Measurements from ENCODE around the gene RPS3. TPM values are rescaled to one million over a fixed set of nuclear protein-coding genes. Genes with fewer than 3 reads are reported as not detected.
"Not testable (repeated sequence)": the region's sequence is repeated elsewhere in the genome, so short reads cannot be mapped to it uniquely, and the experiment has no call there.

Gene RPS3
- polyA plus RNA-seq (ENCODE audit: insufficient read length) = 2,366 TPM
- long read RNA-seq, donor 1, transcript RPS3-217 (7 exons, 2,097 nt) = major isoform, 1,213 of 2,165 reads
- long read RNA-seq, donor 1, transcript RPS3-214 (4 exons, 1,878 nt) = minor isoform, 9 of 2,165 reads
- long read RNA-seq, donor 1, transcript RPS3-203 (6 exons, 866 nt) = minor isoform, 63 of 2,165 reads
- long read RNA-seq, donor 1, partial matches to known transcripts = 813 of 2,165 reads
- long read RNA-seq, donor 1, other reads (novel, unspliced or antisense) = 59 of 2,165 reads
- long read RNA-seq, donor 2, transcript RPS3-203 (6 exons, 866 nt) = minor isoform, 139 of 1,874 reads
- long read RNA-seq, donor 2, transcript RPS3-214 (4 exons, 1,878 nt) = minor isoform, 13 of 1,874 reads
- long read RNA-seq, donor 2, transcript RPS3-217 (7 exons, 2,097 nt) = major isoform, 1,055 of 1,874 reads
- long read RNA-seq, donor 2, partial matches to known transcripts = 556 of 1,874 reads
- long read RNA-seq, donor 2, other reads (novel, unspliced or antisense) = 101 of 1,874 reads
- long read RNA-seq, donor 3, transcript RPS3-203 (6 exons, 866 nt) = minor isoform, 79 of 1,412 reads
- long read RNA-seq, donor 3, transcript RPS3-209 (7 exons, 1,306 nt) = minor isoform, 5 of 1,412 reads
- long read RNA-seq, donor 3, transcript RPS3-217 (7 exons, 2,097 nt) = major isoform, 867 of 1,412 reads
- long read RNA-seq, donor 3, transcript RPS3-214 (4 exons, 1,878 nt) = minor isoform, 12 of 1,412 reads
- long read RNA-seq, donor 3, partial matches to known transcripts = 373 of 1,412 reads
- long read RNA-seq, donor 3, other reads (novel, unspliced or antisense) = 68 of 1,412 reads
- long read RNA-seq, donor 4, transcript RPS3-217 (7 exons, 2,097 nt) = major isoform, 204 of 500 reads
- long read RNA-seq, donor 4, transcript RPS3-203 (6 exons, 866 nt) = minor isoform, 5 of 500 reads
- long read RNA-seq, donor 4, partial matches to known transcripts = 289 of 500 reads
- long read RNA-seq, donor 4, other reads (novel, unspliced or antisense) = 0 of 500 reads
- long read RNA-seq, donor 5, transcript RPS3-217 (7 exons, 2,097 nt) = major isoform, 2,788 of 3,979 reads
- long read RNA-seq, donor 5, transcript RPS3-214 (4 exons, 1,878 nt) = minor isoform, 21 of 3,979 reads
- long read RNA-seq, donor 5, transcript RPS3-203 (6 exons, 866 nt) = minor isoform, 125 of 3,979 reads
- long read RNA-seq, donor 5, transcript RPS3-216 (7 exons, 796 nt) = minor isoform, 14 of 3,979 reads
- long read RNA-seq, donor 5, partial matches to known transcripts = 916 of 3,979 reads
- long read RNA-seq, donor 5, other reads (novel, unspliced or antisense) = 102 of 3,979 reads
- long read RNA-seq, donor 6, transcript RPS3-203 (6 exons, 866 nt) = minor isoform, 84 of 2,556 reads
- long read RNA-seq, donor 6, transcript RPS3-209 (7 exons, 1,306 nt) = minor isoform, 6 of 2,556 reads
- long read RNA-seq, donor 6, transcript RPS3-217 (7 exons, 2,097 nt) = major isoform, 1,494 of 2,556 reads
- long read RNA-seq, donor 6, transcript RPS3-214 (4 exons, 1,878 nt) = minor isoform, 7 of 2,556 reads
- long read RNA-seq, donor 6, partial matches to known transcripts = 885 of 2,556 reads
- long read RNA-seq, donor 6, other reads (novel, unspliced or antisense) = 71 of 2,556 reads
- long read RNA-seq, donor 7, transcript RPS3-209 (7 exons, 1,306 nt) = minor isoform, 13 of 3,383 reads
- long read RNA-seq, donor 7, transcript RPS3-214 (4 exons, 1,878 nt) = minor isoform, 17 of 3,383 reads
- long read RNA-seq, donor 7, transcript RPS3-203 (6 exons, 866 nt) = minor isoform, 148 of 3,383 reads
- long read RNA-seq, donor 7, transcript RPS3-217 (7 exons, 2,097 nt) = major isoform, 2,063 of 3,383 reads
- long read RNA-seq, donor 7, partial matches to known transcripts = 1,018 of 3,383 reads
- long read RNA-seq, donor 7, other reads (novel, unspliced or antisense) = 107 of 3,383 reads
- long read RNA-seq, donor 8, transcript RPS3-217 (7 exons, 2,097 nt) = major isoform, 481 of 883 reads
- long read RNA-seq, donor 8, transcript RPS3-203 (6 exons, 866 nt) = minor isoform, 44 of 883 reads
- long read RNA-seq, donor 8, transcript RPS3-214 (4 exons, 1,878 nt) = minor isoform, 5 of 883 reads
- long read RNA-seq, donor 8, partial matches to known transcripts = 294 of 883 reads
- long read RNA-seq, donor 8, other reads (novel, unspliced or antisense) = 52 of 883 reads

- peak; percentile 93 for DNase-seq
These were observed at the start of gene RPS3 for GRCh38 chr11:75399344-75400145. Gene RPS3, plus strand, starts transcription at chr11:75399518. Its CDS starts 30 bp downstream, at chr11:75399548.

GRCh38 chr11:75349521-75350116, 49.7 kb upstream of the RPS3 start:
- no peak for DNase-seq

- no peak for DNase-seq
These were observed 49.1 kb upstream of the RPS3 start for GRCh38 chr11:75350122-75350742.

- no peak for DNase-seq
These were observed 48.4 kb upstream of the RPS3 start for GRCh38 chr11:75350743-75351540.

GRCh38 chr11:75351541-75351790, 47.9 kb upstream of the RPS3 start, which contains the start of gene ARRB1:
Gene ARRB1, minus strand, starts transcription at chr11:75351661. Its CDS starts 54 bp downstream, at chr11:75351607.
- no peak for DNase-seq

- DNase-seq = no peak
These were observed 47.3 kb upstream of the RPS3 start for GRCh38 chr11:75351791-75352587.

- no peak for DNase-seq
These were observed 46.6 kb upstream of the RPS3 start for GRCh38 chr11:75352588-75353206.

- DNase-seq = no peak
These were observed 44.3 kb upstream of the RPS3 start for GRCh38 chr11:75355051-75355450.

- DNase-seq = no peak
These were observed 42.7 kb upstream of the RPS3 start for GRCh38 chr11:75356613-75357012.

GRCh38 chr11:75362285-75362684, 37.0 kb upstream of the RPS3 start:
- not testable (repeated sequence) for DNase-seq

GRCh38 chr11:75365711-75366181, 33.6 kb upstream of the RPS3 start:
- DNase-seq = no peak

GRCh38 chr11:75366826-75367225, 32.5 kb upstream of the RPS3 start:
- DNase-seq = not testable (repeated sequence)

- no peak for DNase-seq
These were observed 29.6 kb upstream of the RPS3 start for GRCh38 chr11:75369560-75370255.

- no peak for DNase-seq
These were observed 27.1 kb upstream of the RPS3 start for GRCh38 chr11:75371949-75372876.
